ENCODE data around the gene EDN2.

Gene EDN2

GRCh38 chr1:41435570-41436178, 48.8 kb downstream of the EDN2 start:
- no peak for DNase-seq

DNA sequence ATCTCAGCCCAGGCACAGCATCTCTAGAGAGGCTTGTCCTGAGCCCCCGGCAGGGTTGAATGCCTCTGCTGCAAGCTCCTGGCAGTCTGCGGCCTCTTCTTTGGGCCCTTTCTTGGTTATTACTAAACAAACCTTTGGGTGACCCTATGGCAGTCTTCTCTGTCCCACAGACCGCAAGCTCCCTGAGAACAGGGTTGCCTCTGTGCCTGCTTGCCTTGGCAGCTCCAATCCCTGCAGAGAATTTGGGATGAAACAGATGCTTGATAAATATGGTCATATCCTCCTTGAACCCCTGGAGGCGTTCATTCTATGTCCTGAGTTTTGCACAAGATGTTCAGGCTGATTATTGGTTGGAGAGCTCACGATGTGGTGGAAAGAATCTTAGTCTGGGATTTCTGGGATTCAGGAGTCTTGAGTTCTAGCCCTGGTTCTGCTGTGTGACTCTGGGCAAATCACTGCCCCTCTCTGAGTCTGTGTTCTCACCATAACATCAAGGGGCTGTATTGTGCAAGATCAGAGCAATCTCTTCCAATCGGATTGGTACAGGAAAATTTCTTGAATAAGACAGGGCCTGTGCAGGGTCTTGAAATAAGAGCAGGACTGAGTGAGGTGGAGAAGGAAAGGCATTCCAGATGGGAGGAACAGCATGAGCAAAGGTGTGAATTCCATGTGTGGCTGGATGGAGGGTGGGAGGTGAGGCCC, 49.6 kb downstream of the EDN2 start:
- no peak for DNase-seq

GRCh38 chr1:41434306-41434705, 50.2 kb downstream of the EDN2 start:
- no peak for DNase-seq

DNA sequence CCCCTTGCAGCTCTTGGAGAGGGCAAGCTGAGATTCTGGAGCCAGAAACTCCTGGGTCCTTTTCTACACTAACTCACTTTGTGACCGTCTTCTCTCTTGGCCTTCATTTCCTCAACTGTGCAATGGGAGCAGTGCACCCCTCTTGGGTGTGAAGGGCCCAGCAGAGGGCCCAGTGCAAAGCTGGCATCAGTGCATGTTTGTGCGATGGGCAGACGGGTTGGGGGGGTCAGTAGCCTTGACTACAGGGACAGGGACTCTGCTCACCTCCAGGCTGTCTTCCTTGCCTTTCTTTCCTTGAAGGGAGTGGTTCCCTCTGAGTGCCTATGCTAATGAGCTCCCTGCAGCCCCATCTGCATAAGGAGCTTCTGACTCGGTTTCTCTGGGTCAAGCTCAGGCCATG, 51.0 kb downstream of the EDN2 start:
- DNase-seq: no peak

GRCh38 chr1:41432481-41433280, 51.8 kb downstream of the EDN2 start:
- DNase-seq: peak; percentile 58 to 75

DNA sequence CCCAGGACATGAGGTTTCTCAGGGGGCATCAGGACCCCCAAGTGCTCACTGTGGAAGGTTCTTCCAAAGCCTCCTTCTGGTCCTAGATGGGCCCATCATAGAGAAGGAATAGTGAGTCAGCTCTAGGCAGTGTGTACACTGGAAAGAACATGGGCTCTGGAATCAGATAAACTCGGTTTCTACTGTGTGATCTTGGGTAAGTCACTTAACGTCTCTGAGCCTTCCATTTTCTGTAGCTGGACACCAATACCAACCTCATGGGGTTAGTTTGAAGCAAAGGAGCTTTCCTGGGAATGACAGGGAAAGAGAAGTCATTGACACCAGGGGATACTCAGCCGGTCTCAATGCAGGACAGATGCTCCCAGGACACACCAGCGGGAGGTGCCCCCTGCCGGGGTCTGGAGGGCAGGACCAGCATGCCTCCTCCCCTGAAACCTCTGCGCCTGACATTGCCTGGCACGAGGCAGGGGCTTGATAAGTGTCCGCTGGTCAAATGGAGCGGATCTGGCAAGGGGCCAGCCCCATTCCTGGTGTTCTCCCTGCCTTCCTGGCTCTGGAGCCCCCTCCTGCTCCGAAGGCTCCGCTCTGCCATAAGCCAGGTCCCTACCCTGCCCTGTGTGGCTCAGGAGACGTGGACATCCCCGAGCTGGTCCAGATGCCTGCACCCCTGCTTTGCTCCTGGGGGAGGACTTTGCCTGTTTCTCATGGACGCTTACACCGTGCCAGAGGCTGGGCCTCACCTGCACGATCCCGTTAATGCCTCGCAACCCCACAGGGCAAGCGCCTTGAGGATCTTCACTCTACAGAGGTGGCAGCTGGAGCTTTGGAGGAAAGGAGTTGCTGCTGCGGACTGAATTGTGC, 52.8 kb downstream of the EDN2 start:
- no peak for DNase-seq

- no peak for DNase-seq
Observed at GRCh38 chr1:41430582-41430981, 53.9 kb downstream of the EDN2 start.

- DNase-seq: no peak
Observed at GRCh38 chr1:41430069-41430468, 54.4 kb downstream of the EDN2 start.

GRCh38 chr1:41429641-41430035, 54.8 kb downstream of the EDN2 start:
- DNase-seq: no peak
